Measurements from ENCODE around the gene SNRPB.

DNA sequence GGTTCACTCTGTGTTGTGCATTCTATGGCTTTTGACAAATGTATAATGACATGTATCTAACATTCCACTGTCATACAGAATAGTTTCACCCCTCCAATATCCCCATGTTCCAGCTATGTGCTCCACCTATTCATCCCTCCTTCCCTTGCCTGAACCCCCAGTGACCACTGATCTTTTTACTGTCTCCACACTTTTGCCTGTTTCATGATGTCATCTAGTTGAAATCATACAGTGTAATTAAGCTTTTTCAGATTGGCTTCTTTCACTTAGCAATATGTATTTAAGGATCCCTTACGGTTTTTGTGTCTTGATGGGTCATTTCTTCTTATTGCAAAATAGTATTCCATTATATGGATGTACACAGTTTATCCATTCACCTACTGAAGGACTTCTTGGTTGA is 50.1 kb downstream of the SNRPB start:
- TF ChIP-seq ZNF639 (tag by site-specific recombination; IDR thresholded peaks at IDR 0.05) = no peak
- TF ChIP-seq BCL11A (tag by site-specific recombination; IDR thresholded peaks at IDR 0.05; ENCODE audit: low read depth) = no peak
- TF ChIP-seq ZNF394 (tag by site-specific recombination; IDR thresholded peaks at IDR 0.05; ENCODE audit: borderline replicate concordance) = no peak
- TF ChIP-seq ZNF223 (tag by site-specific recombination; IDR thresholded peaks at IDR 0.05) = no peak
- no peak for TF ChIP-seq ZNF146 (tag by site-specific recombination; IDR thresholded peaks at IDR 0.05)
- TF ChIP-seq, protein P1, sequence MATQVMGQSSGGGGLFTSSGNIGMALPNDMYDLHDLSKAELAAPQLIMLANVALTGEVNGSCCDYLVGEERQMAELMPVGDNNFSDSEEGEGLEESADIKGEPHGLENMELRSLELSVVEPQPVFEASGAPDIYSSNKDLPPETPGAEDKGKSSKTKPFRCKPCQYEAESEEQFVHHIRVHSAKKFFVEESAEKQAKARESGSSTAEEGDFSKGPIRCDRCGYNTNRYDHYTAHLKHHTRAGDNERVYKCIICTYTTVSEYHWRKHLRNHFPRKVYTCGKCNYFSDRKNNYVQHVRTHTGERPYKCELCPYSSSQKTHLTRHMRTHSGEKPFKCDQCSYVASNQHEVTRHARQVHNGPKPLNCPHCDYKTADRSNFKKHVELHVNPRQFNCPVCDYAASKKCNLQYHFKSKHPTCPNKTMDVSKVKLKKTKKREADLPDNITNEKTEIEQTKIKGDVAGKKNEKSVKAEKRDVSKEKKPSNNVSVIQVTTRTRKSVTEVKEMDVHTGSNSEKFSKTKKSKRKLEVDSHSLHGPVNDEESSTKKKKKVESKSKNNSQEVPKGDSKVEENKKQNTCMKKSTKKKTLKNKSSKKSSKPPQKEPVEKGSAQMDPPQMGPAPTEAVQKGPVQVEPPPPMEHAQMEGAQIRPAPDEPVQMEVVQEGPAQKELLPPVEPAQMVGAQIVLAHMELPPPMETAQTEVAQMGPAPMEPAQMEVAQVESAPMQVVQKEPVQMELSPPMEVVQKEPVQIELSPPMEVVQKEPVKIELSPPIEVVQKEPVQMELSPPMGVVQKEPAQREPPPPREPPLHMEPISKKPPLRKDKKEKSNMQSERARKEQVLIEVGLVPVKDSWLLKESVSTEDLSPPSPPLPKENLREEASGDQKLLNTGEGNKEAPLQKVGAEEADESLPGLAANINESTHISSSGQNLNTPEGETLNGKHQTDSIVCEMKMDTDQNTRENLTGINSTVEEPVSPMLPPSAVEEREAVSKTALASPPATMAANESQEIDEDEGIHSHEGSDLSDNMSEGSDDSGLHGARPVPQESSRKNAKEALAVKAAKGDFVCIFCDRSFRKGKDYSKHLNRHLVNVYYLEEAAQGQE (tag by site-specific recombination; IDR thresholded peaks at IDR 0.05) = no peak
- TF ChIP-seq ZNF302 (tag by site-specific recombination; IDR thresholded peaks at IDR 0.05; ENCODE audit: low read depth) = no peak
- no peak for TF ChIP-seq KLF9 (tag by site-specific recombination; IDR thresholded peaks at IDR 0.05; ENCODE audit: low read depth)
- TF ChIP-seq ZNF530 (tag by site-specific recombination; IDR thresholded peaks at IDR 0.05; ENCODE audit: low read depth) = no peak
- no peak for TF ChIP-seq ZFP3 (tag by site-specific recombination; IDR thresholded peaks at IDR 0.05; ENCODE audit: low read depth)
- no peak for TF ChIP-seq MZF1 (tag by site-specific recombination; IDR thresholded peaks at IDR 0.05; ENCODE audit: borderline replicate concordance)
- TF ChIP-seq MEIS1 (CRISPR knock-in tag; IDR thresholded peaks at IDR 0.05; ENCODE audit: borderline replicate concordance) = no peak
- no peak for TF ChIP-seq ZNF558 (tag by site-specific recombination; IDR thresholded peaks at IDR 0.05)

Measured in HEK293 (cell line).